K562 (cell line): Measurements from ENCODE around the gene RBM46. TPM values are rescaled to one million over a fixed set of nuclear protein-coding genes. Genes with fewer than 3 reads are reported as not detected.

Source experiments
- ATAC-seq: fragments of 200-7000 bp; cut with Tn5 transposase; 3 replicates; pipeline ENCODE4 v1.9.1; 2020; ENCODE audit warnings: moderate library complexity
- BruUV-seq: library from RNA; stranded (reverse); fragments of 400-500 nt; replicated peaks from 2 replicates; lab custom pipeline; 2021; lab: Mats Ljungman, UMichigan
- CTCF ChIA-PET: fragments of 300-600 bp; formaldehyde crosslinking; extraction: SDS; loops from one replicate; lab custom pipeline; 2021; ENCODE audit warnings: low intra/inter-chr PET ratio; lab: Yijun Ruan, JAX
- POLR2A ChIA-PET: fragments of 300-600, 350-650 bp; sonication (Branson Sonifier 250); formaldehyde crosslinking; extraction: SDS; loops from one replicate; lab custom pipeline; 2021; ENCODE audit warnings: antibody characterized with exemption, inconsistent platforms; lab: Yijun Ruan, JAX
- DNase-seq, 4 experiments: peaks; one replicate each; pipeline versions ENCODE4 v3.0.0 to v3.0.0-alpha.2; 2011 to 2018; ENCODE audit warnings: low spot score in 3 of 4, mixed read lengths in 3 of 4; ENCODE audit errors: extremely low read depth in 1 of 4
- FAIRE-seq: peaks from 2 replicates; lab custom pipeline; 2011; peaks lifted over from hg19 to GRCh38; lab: Jason Lieb, UNC
- H2AFZ ChIP-seq: 2 replicates; pipeline ENCODE4 v1.6.0; 2011; ENCODE audit warnings: low read depth, low read length, control low read depth, inconsistent platforms
- H3K27ac ChIP-seq: fragments of 200-600 bp; 3 replicates; pipeline ENCODE4 v1.8.0; 2011; ENCODE audit warnings: low read depth, mild to moderate bottlenecking, control low read depth, inconsistent platforms, low read length, moderate library complexity, mixed read lengths; ENCODE audit errors: extremely low read depth
- H3K27me3 ChIP-seq, 2 experiments: fragments of 300-600 bp in 1 of 2; 2 replicates in 1 of 2; 3 replicates in 1 of 2; pipeline versions ENCODE4 v1.6.0 to v1.8.0; 2011; ENCODE audit warnings: inconsistent platforms in 2 of 2, low read length in 2 of 2, mild to moderate bottlenecking in 1 of 2, mixed read lengths in 1 of 2, moderate library complexity in 1 of 2; ENCODE audit not compliant: control insufficient read depth in 2 of 2, insufficient read depth in 2 of 2
- H3K36me3 ChIP-seq: fragments of 300-600 bp; 3 replicates; pipeline ENCODE4 v1.8.0; 2011; ENCODE audit warnings: mild to moderate bottlenecking, low read length, inconsistent platforms; ENCODE audit not compliant: control insufficient read depth, insufficient read depth
- H3K4me1 ChIP-seq, 2 experiments: fragments of 200-600 bp in 1 of 2; replicated peaks in 1 of 2; 2 replicates in 1 of 2; 3 replicates in 1 of 2; pipeline versions ENCODE4 v1.5.1 to v1.8.0; 2011; ENCODE audit warnings: inconsistent platforms in 2 of 2, low read length in 2 of 2, mild to moderate bottlenecking in 1 of 2, mixed read lengths in 1 of 2, moderate library complexity in 1 of 2; ENCODE audit not compliant: control insufficient read depth in 2 of 2, insufficient read depth in 2 of 2
- H3K4me2 ChIP-seq: 2 replicates; pipeline ENCODE4 v1.6.1; 2011; ENCODE audit warnings: low read length, control low read depth, inconsistent platforms, mixed read lengths; ENCODE audit not compliant: insufficient read depth
- H3K4me3 ChIP-seq: fragments of 200-600 bp; sonication (generic), shearing (Covaris generic); 2 replicates; pipeline ENCODE4 v1.5.1; 2016; ENCODE audit warnings: control low read depth, inconsistent platforms
- H3K79me2 ChIP-seq: fragments of 200-600 bp; 3 replicates; pipeline ENCODE4 v1.8.0; 2011; ENCODE audit warnings: low read length, inconsistent platforms; ENCODE audit not compliant: control insufficient read depth, insufficient read depth
- H3K9ac ChIP-seq, 2 experiments: 2 replicates each; pipeline versions ENCODE4 v1.6.0 to v1.6.1; 2011; ENCODE audit warnings: low read depth in 2 of 2, low read length in 2 of 2, control low read depth in 1 of 2, inconsistent platforms in 1 of 2, mild to moderate bottlenecking in 1 of 2, mixed read lengths in 1 of 2; ENCODE audit not compliant: insufficient read depth in 1 of 2
- H3K9me1 ChIP-seq: one replicate; pipeline ENCODE4 v1.6.0; 2011; ENCODE audit warnings: inconsistent platforms, mild to moderate bottlenecking, low read length, moderate library complexity; ENCODE audit not compliant: control insufficient read depth, insufficient read depth
- H3K9me3 ChIP-seq: replicated peaks from 2 replicates; pipeline ENCODE4 v1.5.1; 2011; ENCODE audit warnings: low read depth, low read length, inconsistent platforms; ENCODE audit not compliant: control insufficient read depth, insufficient read depth
- H4K20me1 ChIP-seq: replicated peaks from 2 replicates; pipeline ENCODE4 v1.6.1; 2011; ENCODE audit warnings: low read length, inconsistent platforms, mixed read lengths; ENCODE audit not compliant: control insufficient read depth, insufficient read depth
- CREB1 ChIP-seq, 2 experiments: sonication (generic) in 1 of 2; formaldehyde crosslinking in 1 of 2; IDR thresholded peaks; 2 replicates each; pipeline versions ENCODE4 v1.6.1 to v1.8.0; 2012 to 2022; ENCODE audit warnings: inconsistent platforms in 1 of 2, mild to moderate bottlenecking in 1 of 2, missing genetic modification reagents in 1 of 2, moderate library complexity in 1 of 2
- GTF2F1 ChIP-seq: IDR thresholded peaks from 2 replicates; pipeline ENCODE4 v1.6.1; 2011; ENCODE audit warnings: low read depth, low read length, improper control_type of control experiment
- HNRNPUL1 ChIP-seq: fragments of 200-400 bp; formaldehyde crosslinking; IDR thresholded peaks from 2 replicates; pipeline ENCODE4 v1.6.1; 2017; ENCODE audit warnings: low read length
- IFI16 ChIP-seq: fragments of 250-450 bp; sonication (Bioruptor Pico); IDR thresholded peaks from 2 replicates; pipeline ENCODE4 v2.1.2; 2022; ENCODE audit warnings: mild to moderate bottlenecking, inconsistent platforms
- KDM4B ChIP-seq, 2 experiments: fragments of 450-650 bp in 1 of 2; sonication (generic) in 1 of 2; IDR thresholded peaks; 2 replicates each; pipeline ENCODE4 v1.6.1; 2016 to 2017; ENCODE audit warnings: borderline replicate concordance in 2 of 2, antibody characterized with exemption in 1 of 2, low read depth in 1 of 2, mild to moderate bottlenecking in 1 of 2
- SMAD2 ChIP-seq: fragments of 150-350 bp; IDR thresholded peaks from 2 replicates; pipeline ENCODE4 v1.6.1; 2014; ENCODE audit warnings: low read depth, mild to moderate bottlenecking, low read length
- TCF3 ChIP-seq: sonication (generic); formaldehyde crosslinking; IDR thresholded peaks from 2 replicates; pipeline ENCODE4 v1.4.0; 2020; ENCODE audit warnings: mild to moderate bottlenecking, missing genetic modification reagents
- ZFP30 ChIP-seq: fragments of 250-450 bp; sonication (Bioruptor Pico); IDR thresholded peaks from 2 replicates; pipeline ENCODE4 v1.8.0; 2022; ENCODE audit warnings: moderate library complexity, mild to moderate bottlenecking, inconsistent platforms, borderline replicate concordance
- WGBS: fragments of 100-300 bp; shearing (Covaris generic); methylation state at CpG from one replicate; pipeline ENCODE4 v1.1.6; 2016; ENCODE audit warnings: low coverage, mixed read lengths; ENCODE audit not compliant: insufficient coverage; ENCODE audit errors: missing lambda C conversion rate; 5-methylcytosine and 5-hydroxymethylcytosine counted together
- in situ Hi-C: fragments of 300-500 bp; cut with MboI; formaldehyde crosslinking; loops from 4 replicates; pipeline ENCODE4 v1.15.0; 2018; ENCODE audit warnings: inconsistent platforms, mixed read lengths
- intact Hi-C: fragments of 100-400 bp; cut with micrococcal nuclease; formaldehyde crosslinking; loops from 2 replicates; pipeline ENCODE4 v1.14.2; 2022
- polyA plus RNA-seq, 8 experiments: library from polyadenylated mRNA; depleted of rRNA in 4 of 8; stranded (reverse) in 5 of 8; unstranded in 3 of 8; fragments of >200 nt; fragmentation: Nextera tagmentation in 2 of 8; fragmentation: Illumina TruSeq in 1 of 8; extraction: Ambion mirVana in 2 of 8; extraction: Trizol in 1 of 8; gene quantifications; 2 replicates each; pipeline versions ENCODE4 v1.2.1 to v1.2.3, GENCODE V29; 2011 to 2014; ENCODE audit warnings: inconsistent platforms in 1 of 8, missing spikeins in 1 of 8
- total RNA-seq, 7 experiments: library from RNA; depleted of rRNA in 6 of 7; stranded (reverse); fragments of >200 nt in 6 of 7; fragmentation: Illumina TruSeq in 2 of 7; extraction: Trizol in 2 of 7; gene quantifications; 2 replicates each; pipeline versions ENCODE4 v1.2.1 to v1.2.3, GENCODE V29; 2011 to 2021; ENCODE audit warnings: low replicate concordance in 1 of 7
- TF ChIP-seq, protein P1 (sequence below): fragments of 450-650 bp; IDR thresholded peaks from one replicate; pipeline ENCODE4 v1.6.1; 2018; ENCODE audit warnings: mild to moderate bottlenecking, moderate library complexity; ENCODE audit not compliant: partially characterized antibody
- TF ChIP-seq, protein P2 (sequence below): fragments of 450-650 bp; IDR thresholded peaks from 2 replicates; pipeline ENCODE4 v1.7.1; 2018; ENCODE audit warnings: mild to moderate bottlenecking, low read depth; ENCODE audit not compliant: partially characterized antibody

Gene RBM46
- total and polyA plus RNA-seq, 9 of the 15 experiments (the other 6 are each of a cell fraction or from before 2014, with no cell fraction given), result 0.04 TPM; not detected in 8

DNA sequence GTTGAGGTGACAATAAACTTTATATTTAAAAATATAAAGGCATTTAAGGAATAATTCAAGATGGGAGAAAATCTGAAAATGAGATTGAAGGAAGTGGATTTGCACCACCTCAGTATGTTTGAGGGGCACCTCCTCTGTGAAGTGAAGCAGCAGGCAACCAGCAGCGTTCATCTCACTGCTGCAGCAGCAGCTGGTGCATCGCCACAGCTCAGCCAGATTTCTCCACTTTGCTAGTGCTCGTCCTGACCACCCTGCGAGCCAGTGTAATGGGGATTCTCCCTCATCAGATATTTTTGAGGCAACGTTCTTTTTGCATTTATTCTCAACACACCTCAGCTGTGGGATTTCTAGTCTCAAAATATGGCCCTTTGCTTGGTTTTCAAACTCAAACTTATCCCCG lies 23.4 kb upstream of the RBM46 start:
- DNase-seq (no peak), FAIRE-seq (no peak), ATAC-seq (no peak)
- Histone ChIP-seq H3K4me3 (no peak overlapping the region), H2AFZ (no peak overlapping the region), H3K27ac (no peak overlapping the region), H3K9me1 (no peaks in the 10 kb centered on the region), H3K4me1 (no peaks in the 10 kb centered on the region), H3K36me3 (no peaks in the 10 kb centered on the region), H3K9ac (peak overlapping the region in 1 of 2 experiments; percentile 48; a peak in 1 of 4 replicates), H3K27me3 (no peaks in the 10 kb centered on the region), H3K4me2 (no peak overlapping the region), H3K79me2 (no peaks in the 10 kb centered on the region), H3K9me3 (no peaks in the 10 kb centered on the region), H4K20me1 (no peaks in the 10 kb centered on the region)
- in situ Hi-C loops, result no loop called here
- intact Hi-C loops, result no loop called here
- 1% methylated on average over 6 of the region's 6 CpGs for WGBS
- ChIA-PET CTCF (no interaction called here), POLR2A (no interaction called here)
- BruUV-seq, result no TSS peak
- TF ChIP-seq HNRNPUL1 (no peak), ZFP30 (CRISPR knock-in tag) (no peak), SMAD2 (no peak), IFI16 (CRISPR knock-in tag) (no peak), KDM4B (IDR thresholded peaks at IDR 0.05; ENCODE audit: borderline replicate concordance in 2 of 2, low read depth in 1 of 2) (no peak), TCF3 (CRISPR knock-in tag) (no peak), CREB1 (IDR thresholded peaks at IDR 0.05) (no peak), CREB1 (CRISPR knock-in tag; IDR thresholded peaks at IDR 0.05) (no peak), GTF2F1 (no peak)
- TF ChIP-seq, protein P1, sequence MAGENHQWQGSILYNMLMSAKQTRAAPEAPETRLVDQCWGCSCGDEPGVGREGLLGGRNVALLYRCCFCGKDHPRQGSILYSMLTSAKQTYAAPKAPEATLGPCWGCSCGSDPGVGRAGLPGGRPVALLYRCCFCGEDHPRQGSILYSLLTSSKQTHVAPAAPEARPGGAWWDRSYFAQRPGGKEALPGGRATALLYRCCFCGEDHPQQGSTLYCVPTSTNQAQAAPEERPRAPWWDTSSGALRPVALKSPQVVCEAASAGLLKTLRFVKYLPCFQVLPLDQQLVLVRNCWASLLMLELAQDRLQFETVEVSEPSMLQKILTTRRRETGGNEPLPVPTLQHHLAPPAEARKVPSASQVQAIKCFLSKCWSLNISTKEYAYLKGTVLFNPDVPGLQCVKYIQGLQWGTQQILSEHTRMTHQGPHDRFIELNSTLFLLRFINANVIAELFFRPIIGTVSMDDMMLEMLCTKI, result no peak
- TF ChIP-seq, protein P2, sequence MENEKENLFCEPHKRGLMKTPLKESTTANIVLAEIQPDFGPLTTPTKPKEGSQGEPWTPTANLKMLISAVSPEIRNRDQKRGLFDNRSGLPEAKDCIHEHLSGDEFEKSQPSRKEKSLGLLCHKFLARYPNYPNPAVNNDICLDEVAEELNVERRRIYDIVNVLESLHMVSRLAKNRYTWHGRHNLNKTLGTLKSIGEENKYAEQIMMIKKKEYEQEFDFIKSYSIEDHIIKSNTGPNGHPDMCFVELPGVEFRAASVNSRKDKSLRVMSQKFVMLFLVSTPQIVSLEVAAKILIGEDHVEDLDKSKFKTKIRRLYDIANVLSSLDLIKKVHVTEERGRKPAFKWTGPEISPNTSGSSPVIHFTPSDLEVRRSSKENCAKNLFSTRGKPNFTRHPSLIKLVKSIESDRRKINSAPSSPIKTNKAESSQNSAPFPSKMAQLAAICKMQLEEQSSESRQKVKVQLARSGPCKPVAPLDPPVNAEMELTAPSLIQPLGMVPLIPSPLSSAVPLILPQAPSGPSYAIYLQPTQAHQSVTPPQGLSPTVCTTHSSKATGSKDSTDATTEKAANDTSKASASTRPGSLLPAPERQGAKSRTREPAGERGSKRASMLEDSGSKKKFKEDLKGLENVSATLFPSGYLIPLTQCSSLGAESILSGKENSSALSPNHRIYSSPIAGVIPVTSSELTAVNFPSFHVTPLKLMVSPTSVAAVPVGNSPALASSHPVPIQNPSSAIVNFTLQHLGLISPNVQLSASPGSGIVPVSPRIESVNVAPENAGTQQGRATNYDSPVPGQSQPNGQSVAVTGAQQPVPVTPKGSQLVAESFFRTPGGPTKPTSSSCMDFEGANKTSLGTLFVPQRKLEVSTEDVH, result no peak
